GM11168 (cell line): ENCODE measurements around the gene DMC1.
"Not testable (repeated sequence)": the region's sequence is repeated elsewhere in the genome, so short reads cannot be mapped to it uniquely, and the experiment has no call there.

ENCODE experiments used
- in situ Hi-C: fragments of 300-500 bp; cut with MboI; formaldehyde crosslinking; loops from one replicate; pipeline ENCODE4 v1.12.0; 2022; ENCODE audit warnings: low sequenced_read_pairs; ENCODE audit not compliant: unreplicated experiment

The DMC1 gene

GRCh38 chr22:38479096-38479837 is 90.7 kb downstream of the DMC1 start:
- in situ Hi-C loops: no loop called here

GRCh38 chr22:38477585-38477984 is 92.4 kb downstream of the DMC1 start:
- in situ Hi-C loops: no loop called here

- in situ Hi-C loops: no loop called here
Measured at GRCh38 chr22:38474003-38474607, 95.9 kb downstream of the DMC1 start.

- in situ Hi-C loops: no loop called here
Measured at GRCh38 chr22:38471237-38471636, 98.7 kb downstream of the DMC1 start.

- in situ Hi-C loops: not testable (repeated sequence)
Measured at GRCh38 chr22:38470179-38470578, 99.8 kb downstream of the DMC1 start.

GRCh38 chr22:38469306-38469781 is 100.6 kb downstream of the DMC1 start:
- in situ Hi-C loops: no loop called here
